HG03457 (cell line): ENCODE results near the gene HHLA2.

Experiments used
- ATAC-seq: cut with Tn5 transposase; IDR thresholded peaks from one replicate; pipeline ENCODE4 v1.9.1; 2021; ENCODE audit warnings: moderate number of reproducible peaks; ENCODE audit not compliant: unreplicated experiment

Gene HHLA2

GRCh38 chr3:108298056-108298455, 1.7 kb downstream of the HHLA2 start:
- no peak for ATAC-seq

DNA sequence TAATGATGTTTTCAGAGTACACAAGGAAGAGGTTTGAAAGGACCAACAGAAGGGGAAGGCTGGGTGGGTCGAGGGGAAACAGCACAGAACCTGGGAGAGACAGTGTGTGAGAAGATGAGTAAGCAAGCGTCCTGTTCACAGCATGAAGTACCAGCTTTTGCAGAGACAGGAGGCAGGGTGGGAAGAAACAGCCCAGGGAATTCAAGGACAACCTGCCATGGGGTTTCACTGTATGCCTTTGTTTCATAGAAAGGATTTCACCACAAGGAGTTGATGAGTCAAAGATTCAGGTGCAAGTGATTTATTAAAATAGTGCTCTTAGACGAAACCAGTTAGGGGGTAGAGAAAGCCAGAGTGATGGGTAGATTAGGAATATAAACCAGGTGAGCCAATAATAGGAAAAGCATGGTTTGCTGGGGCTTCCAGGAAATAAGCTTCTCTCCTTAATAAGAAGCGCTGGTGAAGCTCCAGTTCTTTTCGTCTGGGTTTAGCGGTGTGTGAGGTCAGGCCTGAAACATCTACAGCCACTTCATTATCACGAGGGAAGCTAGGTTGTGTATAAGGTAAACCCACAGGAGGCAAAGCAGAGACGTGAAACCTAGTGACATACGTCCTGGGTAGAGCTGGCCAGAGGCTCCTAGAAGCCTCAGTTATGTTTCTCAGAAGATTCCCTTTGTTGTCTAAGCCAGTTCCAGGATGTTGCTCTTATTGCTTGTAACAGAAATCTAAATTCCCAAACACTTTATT, 3.9 kb downstream of the HHLA2 start:
- ATAC-seq: no peak

- ATAC-seq: no peak
Measured at GRCh38 chr3:108301695-108302404, 5.5 kb downstream of the HHLA2 start.

DNA sequence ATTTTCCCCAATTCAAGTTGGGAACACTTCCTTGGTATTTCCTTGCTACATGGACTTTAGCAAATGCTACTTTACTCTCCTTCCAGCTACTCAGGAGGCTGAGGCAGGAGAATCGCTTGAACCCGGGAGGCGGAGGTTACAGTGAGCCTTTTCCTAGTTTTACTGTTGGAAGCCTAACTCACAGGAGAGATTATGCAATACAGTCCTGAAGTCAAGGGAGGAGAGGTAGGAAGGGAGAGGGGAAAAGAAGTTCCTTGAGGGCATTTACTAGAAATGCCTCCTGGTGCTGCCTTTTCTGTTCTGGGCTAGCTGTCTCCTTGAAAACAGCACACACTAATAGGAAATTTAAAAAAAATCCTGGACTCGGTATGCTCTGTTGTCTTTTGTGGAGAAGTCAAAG, 6.2 kb downstream of the HHLA2 start:
- no peak for ATAC-seq

DNA sequence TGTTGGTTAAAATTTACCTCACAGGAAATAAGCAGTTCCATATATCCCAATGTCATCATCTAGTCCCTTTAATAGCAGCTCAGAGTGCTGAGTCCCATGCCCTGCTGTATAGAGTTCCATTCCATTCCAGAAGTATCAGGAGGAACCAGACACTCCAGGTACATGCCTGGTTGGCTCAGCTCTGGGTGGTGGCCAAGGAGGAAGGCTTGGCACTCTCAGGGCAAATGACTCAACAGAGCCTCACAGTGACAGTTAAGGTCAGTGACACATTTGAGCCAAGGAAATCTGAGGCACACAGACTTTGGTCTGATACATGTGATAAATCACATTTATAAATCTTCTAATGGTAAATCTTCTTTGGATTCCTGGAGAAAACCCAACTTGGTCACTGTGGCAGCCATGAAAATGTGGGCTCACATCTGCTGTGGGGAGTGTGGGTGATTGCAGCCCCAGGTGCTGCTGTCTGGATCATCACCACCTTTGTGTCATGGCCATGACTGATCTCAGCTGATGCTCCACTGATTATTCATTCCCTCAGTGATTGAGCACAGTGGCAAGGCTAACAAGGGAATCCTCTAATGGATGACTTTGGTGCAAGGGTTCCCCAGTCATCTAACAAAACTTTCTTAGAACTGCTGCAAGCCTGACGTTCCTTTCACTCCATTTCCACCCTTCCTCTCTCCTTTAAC, 9.3 kb downstream of the HHLA2 start:
- ATAC-seq: no peak

- no peak for ATAC-seq
Measured at GRCh38 chr3:108311797-108312196, 15.4 kb downstream of the HHLA2 start.

DNA sequence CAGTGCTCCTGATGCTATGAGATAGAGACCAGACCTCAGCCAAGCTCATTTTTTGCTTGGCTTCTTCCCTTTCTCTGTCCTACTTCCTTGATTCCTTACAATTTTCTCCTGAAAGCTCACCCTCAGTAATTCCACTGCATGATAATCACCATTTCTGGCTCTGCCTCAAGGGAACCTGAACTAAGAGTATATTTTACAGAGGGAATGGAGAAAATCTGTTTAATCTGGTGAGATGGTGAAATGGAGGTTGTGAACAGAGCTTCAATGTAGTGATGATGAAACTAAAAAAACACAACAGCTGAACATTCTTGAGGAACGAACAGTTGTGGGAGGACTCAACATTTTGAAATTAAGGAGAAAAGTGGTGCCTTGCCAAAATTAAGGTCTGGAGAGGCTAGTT, 16.3 kb downstream of the HHLA2 start:
- no peak for ATAC-seq

DNA sequence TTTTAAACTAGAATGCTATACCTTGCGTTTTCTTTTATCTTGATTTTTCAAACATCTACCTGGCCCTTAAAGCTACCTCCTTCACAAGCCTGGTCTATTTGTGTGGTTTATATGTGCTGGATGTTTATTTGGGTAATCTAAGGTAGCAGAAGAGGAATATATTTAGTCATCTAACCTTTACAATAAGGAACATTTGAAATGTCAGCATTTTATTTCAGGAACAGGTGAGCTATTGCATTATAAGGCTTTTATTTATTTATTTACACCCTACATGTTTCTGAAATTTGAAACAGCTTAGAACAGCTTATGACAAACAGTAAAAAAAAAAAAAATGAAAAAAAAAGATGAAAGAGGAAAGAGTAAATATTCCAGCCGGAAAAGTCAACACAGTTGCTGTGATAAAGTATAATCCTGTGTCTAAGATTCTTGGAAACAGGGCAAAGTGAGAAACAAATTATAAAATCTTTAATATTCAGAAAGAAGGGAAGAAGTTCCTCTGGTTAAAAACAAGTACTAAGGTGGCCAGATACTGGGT, 19.5 kb downstream of the HHLA2 start:
- ATAC-seq: no peak

DNA sequence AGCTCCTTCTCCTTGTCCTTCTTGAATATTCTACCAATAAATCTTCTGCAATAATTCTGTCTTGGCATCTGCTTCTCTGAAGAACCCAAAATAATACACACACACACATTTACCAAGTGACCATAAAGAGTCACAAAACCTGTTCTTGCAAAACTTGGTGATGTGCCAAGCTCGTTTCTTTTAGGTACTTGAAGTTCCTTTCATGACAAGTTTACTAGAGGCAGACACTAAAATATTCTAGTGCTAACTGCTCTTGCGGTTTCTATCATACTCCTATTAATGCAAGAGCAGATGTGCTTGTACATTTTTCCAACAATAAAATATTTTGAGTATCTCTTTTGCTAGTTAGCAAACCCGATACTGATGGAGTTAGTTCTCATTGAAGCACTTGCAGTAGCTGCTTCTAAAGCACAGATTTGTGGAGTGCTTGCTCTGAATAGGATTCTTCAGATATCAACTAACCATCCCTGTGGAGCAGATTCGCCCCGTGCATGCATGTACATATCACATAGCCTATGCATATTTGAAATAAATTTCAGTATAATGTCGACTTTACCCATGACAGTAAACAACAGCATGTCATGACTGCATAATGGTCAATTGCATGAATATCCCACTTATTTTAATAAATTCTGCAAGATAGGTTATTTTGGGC, 23.2 kb downstream of the HHLA2 start:
- ATAC-seq: no peak

GRCh38 chr3:108320746-108321350, 24.5 kb downstream of the HHLA2 start:
- ATAC-seq: no peak

DNA sequence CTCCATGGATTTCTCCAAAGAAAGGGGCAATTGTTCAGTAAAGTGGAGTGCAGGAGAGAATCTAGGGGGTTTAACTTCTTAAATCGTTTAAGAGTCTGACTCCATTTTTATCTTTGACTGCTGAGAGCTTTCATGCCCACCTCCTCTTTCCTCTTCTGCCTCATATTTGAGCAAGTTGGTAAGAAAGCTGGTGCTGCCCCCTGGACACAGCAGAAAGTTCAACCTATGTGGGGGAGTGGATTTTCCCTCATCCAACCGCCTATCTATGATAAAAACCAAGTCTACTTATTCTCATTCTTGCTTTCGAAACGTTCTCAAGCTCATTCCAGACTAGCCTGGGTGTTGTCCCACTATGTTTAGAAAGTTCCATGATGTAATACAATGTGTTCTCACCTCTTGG, 26.0 kb downstream of the HHLA2 start:
- ATAC-seq: no peak

DNA sequence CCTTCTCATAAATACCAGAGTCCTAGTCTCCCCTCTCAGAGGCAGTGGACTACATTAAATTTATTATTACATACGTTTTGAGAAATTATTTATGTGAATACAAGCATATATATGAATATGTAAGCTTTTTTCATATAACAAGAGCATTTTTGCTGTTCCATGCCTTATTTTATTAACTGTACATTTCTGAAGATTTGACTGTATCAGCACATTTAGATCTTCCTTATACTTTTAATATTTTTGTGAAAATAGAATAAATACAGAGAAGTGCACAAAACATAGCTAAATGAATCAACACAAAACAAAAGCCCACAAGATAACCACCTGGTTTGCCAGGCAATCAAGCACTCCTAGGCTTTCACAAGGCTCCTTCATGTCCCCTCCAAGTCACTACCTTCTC, 27.8 kb downstream of the HHLA2 start:
- no peak for ATAC-seq

GRCh38 chr3:108327168-108327567, 30.8 kb downstream of the HHLA2 start:
- ATAC-seq: no peak

GRCh38 chr3:108328821-108329486, 32.6 kb downstream of the HHLA2 start:
- ATAC-seq: no peak

GRCh38 chr3:108329508-108329907, 33.2 kb downstream of the HHLA2 start:
- no peak for ATAC-seq

DNA sequence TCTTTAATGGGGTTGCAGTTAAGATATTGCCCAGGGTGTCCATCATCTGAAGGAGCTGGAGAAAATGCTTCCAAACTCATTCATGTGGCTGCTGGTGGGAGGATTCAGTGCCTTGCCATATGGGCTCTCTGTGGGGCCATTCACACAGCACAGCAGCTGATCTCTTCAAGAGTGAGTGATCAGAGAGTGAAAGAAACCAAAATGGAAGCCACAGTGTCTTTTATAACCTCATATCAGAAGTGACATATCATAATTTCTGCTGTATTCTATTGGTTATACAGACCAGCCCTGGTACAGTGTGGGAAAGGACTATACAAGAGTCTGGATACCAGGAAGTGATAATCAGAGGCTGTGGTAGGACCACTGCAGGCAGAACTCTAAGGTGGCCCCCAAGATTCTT, 33.6 kb downstream of the HHLA2 start:
- ATAC-seq: no peak

GRCh38 chr3:108331792-108332191, 35.4 kb downstream of the HHLA2 start:
- ATAC-seq: no peak

- no peak for ATAC-seq
Measured at GRCh38 chr3:108333961-108334360, 37.6 kb downstream of the HHLA2 start.

DNA sequence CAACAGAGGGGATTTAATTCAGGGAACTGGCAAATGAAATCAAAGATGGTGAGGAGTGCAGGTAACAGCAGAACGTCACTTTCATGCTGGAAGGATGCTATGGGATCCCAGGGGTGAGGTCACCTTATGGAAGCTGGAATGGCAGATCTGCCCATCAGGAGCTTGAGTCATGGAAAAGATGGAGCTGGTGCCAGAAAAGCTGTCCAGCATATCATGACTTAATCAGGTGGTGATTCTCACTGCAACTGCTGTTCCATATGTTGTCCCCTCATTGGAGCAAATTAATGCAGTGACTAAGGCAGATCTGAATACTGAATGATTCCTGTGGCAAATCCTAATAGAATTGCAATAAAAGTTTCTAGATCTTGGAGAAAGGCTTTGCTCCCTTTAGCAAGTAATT, 38.4 kb downstream of the HHLA2 start:
- no peak for ATAC-seq

- peak; percentile 40 for ATAC-seq
Measured at GRCh38 chr3:108338901-108339545, 42.7 kb downstream of the HHLA2 start.
